WERI-Rb-1 (cell line): ENCODE data around the gene WFIKKN2.

Experiments
- DNase-seq: peaks from one replicate; pipeline ENCODE4 v3.0.0-alpha.2; 2020
- H3K27ac ChIP-seq: fragments of 250-450 bp; sonication (Bioruptor Pico); 2 replicates; pipeline ENCODE4 v1.5.1; 2020; ENCODE audit warnings: mild to moderate bottlenecking, moderate library complexity
- H3K27me3 ChIP-seq: fragments of 250-450 bp; sonication (Bioruptor Pico); 2 replicates; pipeline ENCODE4 v1.5.1; 2021; ENCODE audit warnings: mild to moderate bottlenecking, low read depth, moderate library complexity; ENCODE audit not compliant: insufficient read depth, severe bottlenecking
- H3K36me3 ChIP-seq: fragments of 250-450 bp; sonication (Bioruptor Pico); 2 replicates; pipeline ENCODE4 v1.5.1; 2020; ENCODE audit warnings: mild to moderate bottlenecking, moderate library complexity
- H3K4me3 ChIP-seq: 2 replicates; pipeline ENCODE4 v1.5.1; 2011; ENCODE audit warnings: low read depth, mild to moderate bottlenecking, control low read depth, low read length
- H3K9me3 ChIP-seq: fragments of 250-450 bp; sonication (Bioruptor Pico); 2 replicates; pipeline ENCODE4 v1.5.1; 2021; ENCODE audit warnings: mild to moderate bottlenecking, moderate library complexity; ENCODE audit not compliant: severe bottlenecking
- TF ChIP-seq, protein P1 (sequence below): IDR thresholded peaks from 2 replicates; pipeline ENCODE4 v1.5.1; 2011; ENCODE audit warnings: low read depth, mild to moderate bottlenecking, control low read depth, inconsistent platforms, low read length

The WFIKKN2 gene

GRCh38 chr17:50793007-50793406, 42.4 kb upstream of the WFIKKN2 start:
- DNase-seq = no peak
- no peak overlapping the region for H3K27ac ChIP-seq
- H3K4me3 ChIP-seq = no peak overlapping the region
- H3K27me3 ChIP-seq = no peaks in the 10 kb centered on the region
- TF ChIP-seq, protein P1, sequence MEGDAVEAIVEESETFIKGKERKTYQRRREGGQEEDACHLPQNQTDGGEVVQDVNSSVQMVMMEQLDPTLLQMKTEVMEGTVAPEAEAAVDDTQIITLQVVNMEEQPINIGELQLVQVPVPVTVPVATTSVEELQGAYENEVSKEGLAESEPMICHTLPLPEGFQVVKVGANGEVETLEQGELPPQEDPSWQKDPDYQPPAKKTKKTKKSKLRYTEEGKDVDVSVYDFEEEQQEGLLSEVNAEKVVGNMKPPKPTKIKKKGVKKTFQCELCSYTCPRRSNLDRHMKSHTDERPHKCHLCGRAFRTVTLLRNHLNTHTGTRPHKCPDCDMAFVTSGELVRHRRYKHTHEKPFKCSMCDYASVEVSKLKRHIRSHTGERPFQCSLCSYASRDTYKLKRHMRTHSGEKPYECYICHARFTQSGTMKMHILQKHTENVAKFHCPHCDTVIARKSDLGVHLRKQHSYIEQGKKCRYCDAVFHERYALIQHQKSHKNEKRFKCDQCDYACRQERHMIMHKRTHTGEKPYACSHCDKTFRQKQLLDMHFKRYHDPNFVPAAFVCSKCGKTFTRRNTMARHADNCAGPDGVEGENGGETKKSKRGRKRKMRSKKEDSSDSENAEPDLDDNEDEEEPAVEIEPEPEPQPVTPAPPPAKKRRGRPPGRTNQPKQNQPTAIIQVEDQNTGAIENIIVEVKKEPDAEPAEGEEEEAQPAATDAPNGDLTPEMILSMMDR = no peak
- H3K9me3 ChIP-seq = no peaks in the 10 kb centered on the region
- no peaks in the 10 kb centered on the region for H3K36me3 ChIP-seq

GRCh38 chr17:50794361-50794760, 41.0 kb upstream of the WFIKKN2 start:
- TF ChIP-seq, protein P1 = no peak
- Histone ChIP-seq H3K9me3 (no peaks in the 10 kb centered on the region), H3K27me3 (no peaks in the 10 kb centered on the region), H3K4me3 (no peak overlapping the region), H3K36me3 (no peaks in the 10 kb centered on the region), H3K27ac (no peak overlapping the region)
- DNase-seq = no peak

GRCh38 chr17:50797135-50797810, 38.1 kb upstream of the WFIKKN2 start:
- peak overlapping the region; percentile 95 for H3K27ac ChIP-seq
- TF ChIP-seq, protein P1 = no peak
- H3K27me3 ChIP-seq = no peaks in the 10 kb centered on the region
- no peak for DNase-seq
- no peaks in the 10 kb centered on the region for H3K9me3 ChIP-seq
- no peak overlapping the region for H3K4me3 ChIP-seq
- H3K36me3 ChIP-seq = no peaks in the 10 kb centered on the region

GRCh38 chr17:50798424-50799288, 36.7 kb upstream of the WFIKKN2 start:
- DNase-seq = peak; percentile 81
- Histone ChIP-seq H3K36me3 (no peaks in the 10 kb centered on the region), H3K9me3 (no peaks in the 10 kb centered on the region), H3K4me3 (no peak overlapping the region), H3K27ac (peak overlapping the region; percentile 95), H3K27me3 (no peaks in the 10 kb centered on the region)
- TF ChIP-seq, protein P1 = no peak

DNA sequence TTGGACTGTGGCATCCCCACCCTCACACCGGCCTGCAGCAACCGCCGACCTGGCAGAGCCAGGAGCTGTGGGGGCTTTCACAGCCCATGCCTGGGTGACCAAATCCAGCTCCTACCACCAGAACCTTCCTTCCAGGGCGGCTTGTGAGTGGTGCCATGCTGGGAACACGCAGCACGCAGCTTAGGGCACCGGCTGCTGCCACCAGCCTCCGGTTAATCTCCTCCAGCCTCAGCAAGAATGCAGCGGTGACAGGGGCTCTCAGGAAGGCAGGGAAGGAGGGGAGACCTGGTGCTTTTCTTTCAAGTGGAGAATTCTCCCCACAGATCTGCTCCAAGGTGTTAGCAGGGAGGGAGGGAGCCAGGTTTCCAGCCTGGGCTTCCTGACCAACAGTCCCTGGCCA, 35.8 kb upstream of the WFIKKN2 start:
- Histone ChIP-seq H3K36me3 (no peaks in the 10 kb centered on the region), H3K9me3 (no peaks in the 10 kb centered on the region), H3K27me3 (no peaks in the 10 kb centered on the region), H3K27ac (peak overlapping the region; percentile 95), H3K4me3 (no peak overlapping the region)
- TF ChIP-seq, protein P1 = no peak
- DNase-seq = peak; percentile 87
